Spleen (tissue), 11 donors: ENCODE results near the gene PDZK1IP1. TPM values are rescaled to one million over a fixed set of nuclear protein-coding genes. Genes with fewer than 3 reads are reported as not detected.

Experiments
- DNase-seq: peaks from one replicate; pipeline ENCODE4 v3.0.0-alpha.2; 2020
- H3K27ac ChIP-seq, 8 donors: fragments of 200-600 bp; sonication (generic) in 7 of 8; 1 replicate in 4 of 8; 2 replicates in 4 of 8; pipeline versions ENCODE4 v1.5.0 to v1.8.0; 2016 to 2021; ENCODE audit warnings: inconsistent platforms in 4 of 8, mild to moderate bottlenecking in 4 of 8, moderate library complexity in 1 of 8
- H3K27me3 ChIP-seq, 7 donors: fragments of 200-600 bp; sonication (generic) in 6 of 7; replicated peaks in 1 of 7; 1 replicate in 4 of 7; 2 replicates in 3 of 7; pipeline versions ENCODE4 v1.5.0 to v1.8.0; 2016 to 2021; ENCODE audit warnings: inconsistent platforms in 3 of 7, mild to moderate bottlenecking in 1 of 7
- H3K36me3 ChIP-seq, 6 donors: fragments of 200-600 bp; sonication (generic) in 5 of 6; 1 replicate in 4 of 6; 2 replicates in 2 of 6; pipeline versions ENCODE4 v1.5.0 to v1.8.0; 2016 to 2021; ENCODE audit warnings: inconsistent platforms in 2 of 6
- H3K4me1 ChIP-seq, 6 donors: fragments of 200-600 bp; sonication (generic) in 5 of 6; 1 replicate in 3 of 6; 2 replicates in 3 of 6; pipeline versions ENCODE4 v1.5.0 to v1.8.0; 2016 to 2021; ENCODE audit warnings: inconsistent platforms in 3 of 6
- H3K4me3 ChIP-seq, 8 donors: fragments of 200-600 bp; sonication (generic) in 7 of 8; 1 replicate in 4 of 8; 2 replicates in 4 of 8; pipeline versions ENCODE4 v1.5.0 to v1.8.0; 2016 to 2021; ENCODE audit warnings: inconsistent platforms in 4 of 8, mild to moderate bottlenecking in 4 of 8, moderate library complexity in 2 of 8
- H3K9me3 ChIP-seq, 8 donors: fragments of 200-600 bp; sonication (generic) in 7 of 8; 1 replicate in 4 of 8; 2 replicates in 4 of 8; pipeline versions ENCODE4 v1.5.0 to v1.8.0; 2016 to 2021; ENCODE audit warnings: inconsistent platforms in 4 of 8
- POLR2A ChIP-seq, 3 donors: fragments of 450-650 bp; IDR thresholded peaks; one replicate each; pipeline ENCODE4 v1.5.1; 2017; ENCODE audit warnings: antibody characterized with exemption in 3 of 3, mild to moderate bottlenecking in 1 of 3
- POLR2AphosphoS5 ChIP-seq, 3 donors: sonication (generic); formaldehyde crosslinking; IDR thresholded peaks; one replicate each; pipeline ENCODE4 v1.5.1; 2017; ENCODE audit warnings: antibody characterized with exemption in 3 of 3
- WGBS, 5 donors: extraction: QIAGEN DNeasy Blood & Tissue Kit in 3 of 5; methylation state at CpG; one replicate each; pipeline versions ENCODE4 v1.1.5 to v1.1.7; 2013 to 2018; 5-methylcytosine and 5-hydroxymethylcytosine counted together
- intact Hi-C: fragments of 100-400 bp; cut with DNase I; formaldehyde crosslinking; loops from one replicate; pipeline ENCODE4 v1.15.0; 2023; ENCODE audit warnings: low total_unique reads
- polyA plus RNA-seq, 3 donors: library from polyadenylated mRNA; stranded (reverse); fragments of 200-250 nt; gene quantifications; one replicate each; pipeline ENCODE4 v1.2.1, GENCODE V29; 2013
- total RNA-seq, 7 donors: library from RNA; depleted of rRNA in 3 of 7; stranded (reverse); fragments of >200 nt in 3 of 7; fragmentation: NEBNext Ultra II Directional in 4 of 7; extraction: Animal tissue kit (Norgen Biotek cat#: 25700) in 4 of 7; gene quantifications; one replicate each; pipeline versions ENCODE4 v1.1.0 to v1.2.1, GENCODE V29; 2016 to 2021
- TF ChIP-seq, protein P1 (sequence below), 11 experiments: fragments of 200-600 bp in 7 of 11; fragments of 450-650 bp in 4 of 11; sonication (generic) in 4 of 11; IDR thresholded peaks in 8 of 11; conservative IDR thresholded peaks in 3 of 11; 1 replicate in 7 of 11; 2 replicates in 4 of 11; pipeline versions ENCODE4 v1.4.0 to v1.8.0; 2016 to 2021; ENCODE audit warnings: antibody characterized with exemption in 11 of 11, inconsistent platforms in 4 of 11, mild to moderate bottlenecking in 1 of 11
- donor health status: healthy with polysubstance abuse.
- donor health status: DM: no; HTN: no; CAD: no; lungs with moderate emphysema.
- donor health status: DM: no; HTN: no; CAD: no.
- donor health status: Bipolar disorder and iron deficiency.
- donor health status: healthy.
- donor health status: DM: no; HTN: no; CAD: no.
- donor health status: DM: yes; HTN: yes; CAD: no.

Gene PDZK1IP1
- total and polyA plus RNA-seq, 10 donors, result 0.22 to 11.0 (median 3.6) TPM

DNA sequence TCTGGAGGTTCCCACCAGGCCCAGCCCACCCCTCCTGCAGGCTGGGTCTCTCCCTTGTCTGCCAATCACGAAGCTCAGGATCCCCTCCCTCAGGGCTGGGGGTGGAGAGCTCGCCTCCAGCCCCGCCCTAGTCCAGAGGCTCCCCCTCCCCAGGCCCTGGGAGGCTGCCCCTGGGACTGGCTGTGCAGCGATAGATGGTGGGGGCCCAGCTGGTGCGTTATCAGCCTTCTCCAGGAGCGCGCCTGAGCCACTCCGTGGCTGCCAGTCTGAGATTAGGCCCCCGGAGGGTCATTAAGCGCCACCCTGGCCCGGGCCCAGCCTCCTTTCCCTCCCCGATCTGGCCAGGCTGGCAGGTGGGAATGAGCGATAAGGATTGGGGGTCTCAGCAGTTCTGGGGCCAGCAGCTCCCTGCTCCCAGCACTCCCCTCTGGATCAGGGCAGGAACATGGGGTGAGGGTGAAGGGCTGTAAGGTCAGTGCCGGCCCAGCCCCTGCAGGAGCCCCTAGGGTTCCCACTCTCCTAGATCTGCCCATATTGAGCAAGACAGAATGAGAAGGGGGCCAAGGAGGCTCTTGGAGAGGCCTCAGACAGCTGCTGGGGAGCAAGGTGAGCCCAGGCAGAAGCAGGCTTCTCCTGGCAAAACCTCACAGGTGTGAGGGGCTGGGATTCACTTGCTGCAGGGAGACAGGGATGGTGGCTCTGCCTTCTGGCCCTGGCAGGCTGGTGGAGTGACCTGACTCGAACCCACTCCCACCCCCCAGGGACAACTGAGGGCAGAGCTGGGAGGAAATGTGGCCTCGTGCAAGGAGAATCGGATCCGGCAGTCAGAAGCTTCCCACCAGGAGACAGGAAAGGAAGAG is 8.5 kb downstream of the PDZK1IP1 start:
- WGBS, 5 donors, result 42 to 60% (median 50%) methylated on average over 15 to 18 of the region's 18 CpGs
- Histone ChIP-seq H3K4me3 (no peak overlapping the region), H3K27me3 (peaks cover 0 to 48% (median 4%) of the 10 kb centered on the region in 7 donors), H3K9me3 (no peaks in the 10 kb centered on the region), H3K27ac (no peak overlapping the region), H3K4me1 (peaks cover 0 to 15% (median 10%) of the 10 kb centered on the region in 6 donors), H3K36me3 (no peaks in the 10 kb centered on the region)
- TF ChIP-seq POLR2AphosphoS5 (IDR thresholded peaks at IDR 0.05) (peak in 1 of 3 donors; percentile 66), POLR2A (IDR thresholded peaks at IDR 0.05) (no peak)
- TF ChIP-seq, protein P1, sequence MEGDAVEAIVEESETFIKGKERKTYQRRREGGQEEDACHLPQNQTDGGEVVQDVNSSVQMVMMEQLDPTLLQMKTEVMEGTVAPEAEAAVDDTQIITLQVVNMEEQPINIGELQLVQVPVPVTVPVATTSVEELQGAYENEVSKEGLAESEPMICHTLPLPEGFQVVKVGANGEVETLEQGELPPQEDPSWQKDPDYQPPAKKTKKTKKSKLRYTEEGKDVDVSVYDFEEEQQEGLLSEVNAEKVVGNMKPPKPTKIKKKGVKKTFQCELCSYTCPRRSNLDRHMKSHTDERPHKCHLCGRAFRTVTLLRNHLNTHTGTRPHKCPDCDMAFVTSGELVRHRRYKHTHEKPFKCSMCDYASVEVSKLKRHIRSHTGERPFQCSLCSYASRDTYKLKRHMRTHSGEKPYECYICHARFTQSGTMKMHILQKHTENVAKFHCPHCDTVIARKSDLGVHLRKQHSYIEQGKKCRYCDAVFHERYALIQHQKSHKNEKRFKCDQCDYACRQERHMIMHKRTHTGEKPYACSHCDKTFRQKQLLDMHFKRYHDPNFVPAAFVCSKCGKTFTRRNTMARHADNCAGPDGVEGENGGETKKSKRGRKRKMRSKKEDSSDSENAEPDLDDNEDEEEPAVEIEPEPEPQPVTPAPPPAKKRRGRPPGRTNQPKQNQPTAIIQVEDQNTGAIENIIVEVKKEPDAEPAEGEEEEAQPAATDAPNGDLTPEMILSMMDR (IDR thresholded peaks at IDR 0.05 in 8 of 11, conservative IDR thresholded peaks at IDR 0.05 in 3 of 11), result no peak
- peak; percentile 66 for DNase-seq
- intact Hi-C loops, result no loop called here

DNA sequence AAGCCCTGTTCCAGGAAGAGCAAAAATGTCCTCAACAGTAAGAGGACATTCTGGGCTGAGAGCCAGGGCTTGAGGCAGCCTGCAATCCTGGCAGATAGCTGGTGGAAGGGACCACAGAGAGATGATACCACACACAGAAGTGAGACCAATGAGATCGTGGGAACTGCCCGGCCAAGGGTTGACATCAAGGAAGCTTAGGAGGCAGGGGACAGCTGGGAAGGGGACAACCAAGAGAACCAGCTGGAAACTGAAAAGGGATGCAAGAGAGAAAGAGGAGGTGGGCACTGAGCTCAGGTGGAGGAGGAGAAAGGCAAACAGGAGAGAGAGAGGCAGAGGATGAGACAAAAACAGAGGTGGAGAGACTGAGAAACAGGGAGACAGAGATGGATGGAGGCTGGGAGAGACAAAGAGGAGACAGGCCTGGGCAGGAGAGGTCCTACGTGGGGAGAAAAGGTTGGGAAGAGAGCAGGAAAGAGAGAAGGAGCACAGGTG is 9.2 kb downstream of the PDZK1IP1 start:
- 50 to 63% (median 54%) methylated on average over 3 of the region's 3 CpGs for WGBS, 5 donors
- H3K27me3 ChIP-seq, result peaks cover 0 to 55% (median 4%) of the 10 kb centered on the region in 7 donors
- H3K27ac ChIP-seq, result no peak overlapping the region
- no peaks in the 10 kb centered on the region for H3K36me3 ChIP-seq
- TF ChIP-seq, protein P1 (IDR thresholded peaks at IDR 0.05 in 8 of 11, conservative IDR thresholded peaks at IDR 0.05 in 3 of 11), result no peak
- no peak for TF ChIP-seq POLR2AphosphoS5 (IDR thresholded peaks at IDR 0.05)
- TF ChIP-seq POLR2A (IDR thresholded peaks at IDR 0.05), result no peak
- H3K4me1 ChIP-seq, result peaks cover 0 to 15% (median 10%) of the 10 kb centered on the region in 6 donors
- peak; percentile 19 for DNase-seq
- no peak overlapping the region for H3K4me3 ChIP-seq
- H3K9me3 ChIP-seq, result no peaks in the 10 kb centered on the region
- intact Hi-C loops, result no loop called here

GRCh38 chr1:47179988-47180563 is 9.8 kb downstream of the PDZK1IP1 start:
- peaks cover 0 to 58% (median 4%) of the 10 kb centered on the region in 7 donors for H3K27me3 ChIP-seq
- 71 to 86% (median 72%) methylated on average over 3 of the region's 3 CpGs for WGBS, 5 donors
- no peaks in the 10 kb centered on the region for H3K9me3 ChIP-seq
- no peaks in the 10 kb centered on the region for H3K36me3 ChIP-seq
- peak; percentile 37 for DNase-seq
- TF ChIP-seq POLR2AphosphoS5 (IDR thresholded peaks at IDR 0.05) (no peak), POLR2A (IDR thresholded peaks at IDR 0.05) (no peak)
- TF ChIP-seq, protein P1 (IDR thresholded peaks at IDR 0.05 in 8 of 11, conservative IDR thresholded peaks at IDR 0.05 in 3 of 11), result no peak
- peak overlapping the region in 1 of 8 donors; percentile 55 for H3K27ac ChIP-seq
- H3K4me1 ChIP-seq, result peaks cover 0 to 20% (median 10%) of the 10 kb centered on the region in 6 donors
- intact Hi-C loops, result loop anchor here (5.0 kb wide), 1 partner anchor 532 kb away; no protein-coding TSS in a partner anchor
- no peak overlapping the region for H3K4me3 ChIP-seq
